GM12874 (cell line): ENCODE data around the gene GABRG3.

Experiments
- TF ChIP-seq, protein P1 (sequence below): IDR thresholded peaks from 2 replicates; pipeline ENCODE4 v1.5.1; 2011; ENCODE audit warnings: low read depth, mild to moderate bottlenecking, control low read depth, low read length, moderate library complexity; ENCODE audit not compliant: insufficient read depth

Gene GABRG3

DNA sequence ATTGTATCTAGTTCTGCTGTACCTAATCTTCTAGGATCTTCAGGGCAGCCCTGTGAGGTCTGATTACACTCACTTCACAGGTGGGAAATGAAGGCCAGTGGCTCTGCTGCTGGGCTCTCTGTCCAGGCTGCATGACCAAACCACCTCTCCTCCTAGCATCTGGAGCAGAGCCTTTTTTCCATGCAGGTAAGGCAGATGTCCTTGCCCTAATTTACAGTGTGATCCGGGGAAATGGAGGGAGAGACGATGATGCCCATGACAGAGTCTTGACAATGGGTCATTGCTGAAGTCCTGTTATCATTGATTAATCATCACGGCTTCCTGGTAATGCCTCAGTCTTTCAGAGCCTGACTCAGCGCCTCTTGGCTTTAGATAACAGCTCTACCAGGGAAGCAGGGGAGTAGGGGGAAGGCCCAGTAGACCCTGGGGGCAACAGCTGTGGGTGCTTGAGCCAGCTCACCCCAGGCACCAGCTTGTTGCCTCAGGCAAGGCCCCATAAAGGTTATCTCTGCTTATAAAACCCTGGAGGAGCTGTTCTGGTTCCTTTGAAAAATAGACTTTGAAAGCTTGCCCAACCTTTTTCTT lies 153.4 kb downstream of the GABRG3 start:
- TF ChIP-seq, protein P1, sequence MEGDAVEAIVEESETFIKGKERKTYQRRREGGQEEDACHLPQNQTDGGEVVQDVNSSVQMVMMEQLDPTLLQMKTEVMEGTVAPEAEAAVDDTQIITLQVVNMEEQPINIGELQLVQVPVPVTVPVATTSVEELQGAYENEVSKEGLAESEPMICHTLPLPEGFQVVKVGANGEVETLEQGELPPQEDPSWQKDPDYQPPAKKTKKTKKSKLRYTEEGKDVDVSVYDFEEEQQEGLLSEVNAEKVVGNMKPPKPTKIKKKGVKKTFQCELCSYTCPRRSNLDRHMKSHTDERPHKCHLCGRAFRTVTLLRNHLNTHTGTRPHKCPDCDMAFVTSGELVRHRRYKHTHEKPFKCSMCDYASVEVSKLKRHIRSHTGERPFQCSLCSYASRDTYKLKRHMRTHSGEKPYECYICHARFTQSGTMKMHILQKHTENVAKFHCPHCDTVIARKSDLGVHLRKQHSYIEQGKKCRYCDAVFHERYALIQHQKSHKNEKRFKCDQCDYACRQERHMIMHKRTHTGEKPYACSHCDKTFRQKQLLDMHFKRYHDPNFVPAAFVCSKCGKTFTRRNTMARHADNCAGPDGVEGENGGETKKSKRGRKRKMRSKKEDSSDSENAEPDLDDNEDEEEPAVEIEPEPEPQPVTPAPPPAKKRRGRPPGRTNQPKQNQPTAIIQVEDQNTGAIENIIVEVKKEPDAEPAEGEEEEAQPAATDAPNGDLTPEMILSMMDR: no peak

DNA sequence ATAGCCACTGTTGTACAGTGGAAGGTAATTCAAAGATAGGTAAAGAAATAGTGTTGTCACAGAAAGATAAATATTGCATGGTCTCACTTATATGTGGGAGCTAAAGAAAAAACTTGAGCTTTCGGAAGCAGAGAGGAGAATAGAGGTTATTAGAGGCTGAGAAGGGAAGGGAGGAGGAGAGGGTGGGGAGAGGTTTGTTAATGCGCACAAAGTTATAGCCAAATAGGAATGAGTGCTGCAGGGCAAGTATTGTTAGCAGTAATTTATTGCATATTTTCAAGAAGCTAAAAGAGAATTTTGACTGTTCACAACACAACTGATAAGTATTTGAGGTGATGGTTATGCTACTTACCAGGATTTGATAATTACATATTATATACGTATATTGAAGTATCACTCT lies 154.2 kb downstream of the GABRG3 start:
- TF ChIP-seq, protein P1: no peak

DNA sequence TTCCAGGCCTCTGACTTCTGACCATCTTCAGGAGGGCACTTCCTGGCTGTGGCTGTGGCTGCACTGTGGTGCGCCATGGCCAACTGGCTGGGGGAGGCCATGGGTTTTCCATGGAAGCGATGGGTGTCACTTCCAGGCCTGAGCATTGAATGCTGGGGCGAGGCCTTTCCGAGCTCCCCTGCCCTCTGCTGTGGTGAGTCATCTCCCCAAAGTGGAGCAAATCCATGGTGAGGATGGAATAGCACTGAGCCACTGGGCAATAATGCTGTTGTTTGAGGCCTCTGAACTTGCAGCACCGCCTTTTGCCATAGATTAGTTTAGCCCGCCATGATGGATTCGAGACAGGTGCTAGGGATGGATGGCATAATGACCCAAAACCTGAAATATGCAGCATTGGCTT lies 155.5 kb downstream of the GABRG3 start:
- TF ChIP-seq, protein P1: no peak

DNA sequence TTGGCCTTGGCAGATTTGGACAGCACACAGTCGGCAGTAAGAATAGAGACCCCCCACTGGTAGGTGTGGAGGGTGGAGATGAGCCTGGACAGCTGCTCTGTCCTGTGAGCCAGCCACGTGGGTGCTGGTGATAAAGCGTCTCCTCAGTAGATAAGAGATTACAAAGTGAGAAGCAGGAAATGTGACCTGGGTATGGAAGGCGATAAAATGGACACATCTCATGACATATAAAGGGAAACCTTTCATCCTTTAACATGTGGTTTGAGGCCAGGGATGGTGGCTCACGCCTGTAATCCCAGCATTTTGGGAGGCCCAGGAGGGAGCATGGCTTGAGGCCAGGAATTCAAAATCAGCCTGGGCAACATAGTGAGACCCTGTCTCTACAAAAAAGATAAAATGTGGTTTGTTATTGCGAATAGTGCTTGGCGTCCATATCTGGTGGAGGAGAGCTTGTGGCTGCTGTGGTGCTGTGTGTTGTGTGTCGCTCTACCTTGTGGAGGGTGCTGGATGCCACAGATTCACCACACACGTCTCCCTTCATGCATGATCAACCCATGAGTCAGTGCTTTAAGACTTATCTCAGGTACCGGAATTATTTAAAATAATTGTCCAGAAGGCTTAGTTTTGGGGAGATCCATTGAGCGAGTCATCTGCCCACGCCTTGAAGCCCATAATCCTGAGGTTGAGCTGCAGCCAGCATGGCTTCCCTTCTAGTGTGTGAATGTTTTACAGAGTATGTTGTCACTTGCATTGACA lies 157.0 kb downstream of the GABRG3 start:
- TF ChIP-seq, protein P1: no peak

DNA sequence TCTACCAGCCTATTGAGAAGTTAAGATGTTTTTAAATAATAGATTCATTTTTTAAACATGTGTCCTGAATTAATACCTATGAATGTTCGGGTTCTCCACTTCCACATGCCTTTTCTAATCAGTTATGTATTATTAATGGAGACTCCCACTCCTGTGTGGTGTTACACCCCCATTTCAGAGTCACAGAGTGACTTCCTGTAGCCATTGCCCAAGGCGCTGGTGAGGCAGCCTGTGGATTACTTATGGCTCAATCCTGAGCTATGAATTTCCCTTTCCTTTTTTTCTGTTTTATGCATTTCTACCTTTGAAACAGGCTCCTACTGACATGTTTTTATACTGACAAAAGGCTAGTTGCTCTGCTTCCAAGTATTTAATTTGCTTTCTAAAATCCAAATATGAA lies 162.3 kb downstream of the GABRG3 start:
- TF ChIP-seq, protein P1: no peak

DNA sequence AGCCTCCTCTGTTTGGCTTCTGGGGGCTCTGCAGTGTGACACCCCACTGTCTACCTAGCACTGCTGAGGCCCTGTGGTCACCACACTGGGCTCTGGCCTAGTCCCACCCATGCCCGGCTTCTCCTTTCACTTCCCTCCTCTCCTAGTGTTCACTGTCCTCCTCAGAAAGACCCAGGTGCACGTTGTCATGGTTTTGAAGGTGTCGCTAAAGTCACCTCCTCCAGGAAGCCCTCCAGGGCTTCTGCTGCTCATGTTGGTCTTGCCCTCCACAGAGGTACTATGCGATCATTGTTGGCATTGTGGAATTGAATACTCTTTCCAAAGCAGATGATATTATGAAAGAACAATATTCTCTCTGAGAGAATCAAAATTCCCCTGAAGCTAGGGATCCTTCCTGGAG lies 163.5 kb downstream of the GABRG3 start:
- TF ChIP-seq, protein P1: no peak

DNA sequence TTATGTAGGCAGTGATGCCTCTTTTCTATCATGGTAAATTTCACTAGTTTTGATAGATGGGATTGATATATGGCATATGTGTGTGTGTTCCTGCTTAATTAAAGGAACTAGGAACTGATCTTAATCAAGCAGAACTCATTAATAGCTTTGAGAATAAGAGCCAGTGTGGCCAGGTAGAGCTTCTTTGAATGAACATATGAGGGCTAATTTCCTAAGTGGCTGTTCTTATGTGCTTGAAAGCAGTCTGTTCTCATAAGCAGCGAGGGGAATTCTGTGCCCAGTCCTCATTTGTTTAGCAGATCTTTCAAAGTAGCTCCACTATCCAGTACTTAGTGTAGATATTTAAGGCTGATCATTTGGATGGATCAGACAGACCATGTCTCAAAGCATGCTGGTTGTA lies 164.2 kb downstream of the GABRG3 start:
- TF ChIP-seq, protein P1: no peak
